Urinary bladder (tissue), 4 donors: ENCODE results near the gene ARHGAP27. TPM values are rescaled to one million over a fixed set of nuclear protein-coding genes. Genes with fewer than 3 reads are reported as not detected.

Experiments
- DNase-seq: peaks from one replicate; pipeline ENCODE4 v3.0.0-alpha.2; 2015; ENCODE audit errors: extremely low spot score
- H3K27ac ChIP-seq: one replicate; pipeline ENCODE4 v1.5.1; 2013; ENCODE audit warnings: low read depth, mild to moderate bottlenecking, moderate library complexity
- H3K36me3 ChIP-seq: one replicate; pipeline ENCODE4 v1.6.1; 2013; ENCODE audit warnings: mild to moderate bottlenecking, moderate library complexity; ENCODE audit not compliant: insufficient read depth
- H3K4me1 ChIP-seq: one replicate; pipeline ENCODE4 v1.6.1; 2013; ENCODE audit warnings: mild to moderate bottlenecking, moderate library complexity; ENCODE audit not compliant: insufficient read depth
- H3K4me3 ChIP-seq: one replicate; pipeline ENCODE4 v1.5.1; 2013; ENCODE audit warnings: low read depth, low read length
- WGBS: extraction: QIAGEN DNeasy Blood & Tissue Kit; methylation state at CpG from one replicate; pipeline ENCODE4 v1.1.7; 2013; 5-methylcytosine and 5-hydroxymethylcytosine counted together
- polyA plus RNA-seq: library from polyadenylated mRNA; stranded (reverse); fragments of 200-250 nt; gene quantifications from one replicate; pipeline ENCODE4 v1.2.3, GENCODE V29; 2013
- total RNA-seq: library from RNA; depleted of rRNA; stranded (reverse); fragments of >200 nt; gene quantifications from one replicate; pipeline ENCODE4 v1.2.3, GENCODE V29; 2014
- donor health status: healthy with polysubstance abuse.
- donor health status: healthy.

Gene ARHGAP27
- total and polyA plus RNA-seq, 2 donors = 12.9 to 21.8 TPM

DNA sequence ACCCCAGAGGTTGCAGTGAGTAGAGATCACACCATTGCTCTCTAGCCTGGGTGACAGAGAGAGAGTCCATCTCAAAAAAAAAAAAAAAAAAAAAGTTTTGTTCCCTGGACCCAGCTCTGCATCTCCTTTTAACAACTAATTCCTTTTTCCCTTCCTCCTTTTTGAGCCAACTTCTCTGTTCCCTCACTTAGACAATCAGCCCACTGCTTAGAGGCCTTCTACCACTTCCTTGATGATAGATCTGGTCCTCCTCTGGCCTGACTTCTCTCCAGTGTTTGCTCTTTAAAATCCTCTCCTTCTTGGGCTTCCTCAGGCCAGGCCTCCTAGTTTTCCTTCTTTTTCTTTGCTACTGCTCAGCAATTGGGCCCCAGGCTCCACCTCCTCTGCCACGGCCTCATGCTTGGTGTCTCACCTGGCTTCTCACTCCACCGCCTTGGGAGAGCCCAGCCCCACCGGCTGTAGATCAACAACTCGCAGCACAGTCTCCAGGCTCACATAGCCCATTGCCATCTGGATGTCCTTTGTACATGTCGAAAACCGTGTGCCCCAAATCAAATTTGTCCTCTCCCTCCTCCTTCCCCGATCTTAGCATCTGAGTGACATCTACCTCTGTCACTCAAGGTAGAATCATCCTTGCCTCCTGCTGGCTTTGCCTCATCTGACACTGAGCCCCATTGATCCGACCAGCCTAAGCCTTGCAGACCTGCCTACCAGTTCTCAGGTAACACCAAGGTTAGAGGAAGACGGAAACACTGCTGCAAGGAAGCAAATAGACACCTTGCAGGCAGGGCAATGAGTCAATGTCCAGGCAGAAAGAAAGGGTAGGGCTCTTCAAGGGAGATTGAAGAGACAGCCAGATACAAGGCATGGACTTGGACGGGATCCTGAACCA, 17.4 kb downstream of the ARHGAP27 start:
- Histone ChIP-seq H3K27ac (no peak overlapping the region), H3K4me1 (no peaks in the 10 kb centered on the region), H3K36me3 (no peaks in the 10 kb centered on the region), H3K4me3 (no peak overlapping the region)
- 77% methylated on average over 10 of the region's 10 CpGs for WGBS
- DNase-seq = no peak

- WGBS = 79% methylated on average over 9 of the region's 9 CpGs
- H3K4me3 ChIP-seq = no peak overlapping the region
- H3K36me3 ChIP-seq = no peaks in the 10 kb centered on the region
- DNase-seq = no peak
- H3K4me1 ChIP-seq = no peaks in the 10 kb centered on the region
- no peak overlapping the region for H3K27ac ChIP-seq
Observed at GRCh38 chr17:45413498-45413923, 19.2 kb downstream of the ARHGAP27 start.

DNA sequence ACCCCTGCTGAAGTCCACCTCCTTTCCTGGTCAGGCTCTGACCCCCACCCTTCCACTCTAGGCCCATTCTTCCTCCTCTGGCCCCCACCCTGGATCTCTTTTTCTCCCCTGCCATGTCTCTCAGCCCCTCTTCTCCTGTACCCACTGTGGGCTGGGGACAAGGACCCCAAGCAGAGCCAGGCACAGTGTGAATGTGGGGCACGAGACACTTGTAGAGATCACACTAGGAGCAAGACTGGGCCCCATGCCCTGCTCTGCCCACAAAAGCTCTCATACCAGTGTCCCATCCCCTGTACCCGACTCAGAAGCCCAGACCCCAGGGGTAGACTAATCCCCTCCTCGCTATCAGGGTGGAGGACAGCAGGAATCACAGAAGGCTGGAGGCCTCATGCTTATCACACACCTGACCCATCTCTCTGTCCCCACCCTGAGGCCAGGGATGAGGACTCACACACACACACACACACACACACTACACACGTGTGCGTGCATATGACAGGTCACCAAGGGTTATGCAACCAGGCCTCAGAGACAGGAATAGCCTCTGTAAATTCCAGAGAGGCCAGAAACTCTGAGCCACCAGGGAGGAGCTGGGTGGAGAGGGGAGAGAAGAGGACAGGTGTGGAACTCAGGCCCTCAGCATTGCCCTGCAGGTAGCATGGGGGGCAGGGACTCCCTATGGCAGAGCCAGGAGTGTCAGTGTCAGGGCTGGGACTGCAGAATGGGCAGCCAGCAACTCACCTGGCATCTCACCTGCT, 21.1 kb downstream of the ARHGAP27 start:
- Histone ChIP-seq H3K4me3 (no peak overlapping the region), H3K4me1 (no peaks in the 10 kb centered on the region), H3K27ac (no peak overlapping the region), H3K36me3 (no peaks in the 10 kb centered on the region)
- WGBS = 88% methylated on average over 5 of the region's 5 CpGs
- DNase-seq = no peak

- whole genome bisulfite sequencing = 70% methylated on average over 24 of the region's 24 CpGs
- Histone ChIP-seq H3K4me1 (no peaks in the 10 kb centered on the region), H3K36me3 (no peaks in the 10 kb centered on the region), H3K27ac (peak overlapping the region; percentile 42), H3K4me3 (peak overlapping the region; percentile 36)
- DNase-seq = no peak
Observed at GRCh38 chr17:45410144-45411091, 22.3 kb downstream of the ARHGAP27 start.

- 70% methylated on average over 5 of the region's 5 CpGs for WGBS
- Histone ChIP-seq H3K36me3 (no peaks in the 10 kb centered on the region), H3K27ac (no peak overlapping the region), H3K4me3 (peak overlapping the region; percentile 36), H3K4me1 (no peaks in the 10 kb centered on the region)
- no peak for DNase-seq
Observed at GRCh38 chr17:45409659-45410076, 23.0 kb downstream of the ARHGAP27 start.

DNA sequence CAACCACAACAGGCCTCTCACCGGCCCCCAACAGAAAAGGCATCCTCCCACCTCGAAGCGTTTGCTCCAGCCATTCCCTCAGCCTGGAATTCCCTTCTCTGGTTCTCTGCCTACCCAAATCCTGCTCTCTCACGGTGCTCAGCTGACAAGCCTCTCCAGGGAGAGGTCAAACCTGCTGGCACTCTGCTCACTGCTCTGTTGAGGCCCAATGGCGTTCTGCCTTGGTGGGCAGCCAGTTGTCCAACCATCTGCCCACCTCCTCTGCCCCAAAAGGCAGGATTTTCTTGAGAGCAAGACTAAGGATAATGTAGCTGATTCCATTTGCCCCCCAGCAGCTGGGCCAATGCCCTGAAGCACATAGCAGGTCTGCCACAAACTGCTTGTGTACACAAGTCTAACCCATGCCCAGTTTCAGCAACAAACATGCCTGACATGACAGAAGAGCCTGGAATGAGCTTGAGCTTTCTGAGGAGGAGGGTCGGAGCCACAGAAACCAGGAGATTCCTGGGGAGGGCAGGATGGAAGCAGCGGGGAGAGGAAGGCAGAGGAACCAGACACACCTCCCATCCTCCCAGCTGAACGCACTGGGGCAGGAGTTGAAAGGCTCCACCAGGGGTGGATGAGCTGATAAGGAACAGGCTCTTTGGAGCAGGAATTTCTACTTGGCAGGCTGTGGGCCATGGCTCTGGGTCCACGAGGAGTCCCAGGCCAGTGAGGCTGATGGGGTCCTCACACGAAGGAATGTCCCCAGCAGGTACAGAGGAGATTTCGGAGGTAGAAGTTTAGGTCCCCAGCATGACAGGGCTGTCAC, 23.9 kb downstream of the ARHGAP27 start:
- Histone ChIP-seq H3K27ac (no peak overlapping the region), H3K36me3 (no peaks in the 10 kb centered on the region), H3K4me3 (no peak overlapping the region), H3K4me1 (no peaks in the 10 kb centered on the region)
- 57% methylated on average over 11 of the region's 11 CpGs for WGBS
- no peak for DNase-seq

DNA sequence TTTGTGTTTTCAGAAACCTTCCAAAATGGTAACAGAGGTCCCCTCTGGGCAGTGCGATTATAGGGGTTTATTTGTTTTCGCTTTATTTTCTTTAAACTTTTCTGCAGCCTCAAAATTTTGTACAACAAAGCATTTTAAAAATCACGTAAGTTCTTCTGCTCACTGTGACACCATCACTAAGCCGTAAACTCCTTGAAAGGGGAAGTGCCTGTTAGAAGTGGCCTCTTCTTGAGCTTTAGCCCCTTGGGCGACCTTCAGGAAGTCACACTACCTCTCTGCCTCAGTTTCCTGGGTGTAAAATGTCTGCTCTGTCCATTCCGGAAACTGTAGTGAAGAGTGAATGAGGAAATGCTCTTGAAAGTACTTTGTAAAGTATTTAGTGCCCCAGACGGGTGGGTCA, 26.6 kb downstream of the ARHGAP27 start:
- no peak for DNase-seq
- Histone ChIP-seq H3K4me3 (no peak overlapping the region), H3K4me1 (no peaks in the 10 kb centered on the region), H3K36me3 (peaks cover 3% of the 10 kb centered on the region), H3K27ac (no peak overlapping the region)
- WGBS = 78% methylated on average over 7 of the region's 7 CpGs

- no peak overlapping the region for H3K4me3 ChIP-seq
- 27% methylated on average over 48 of the region's 48 CpGs for WGBS
- no peaks in the 10 kb centered on the region for H3K4me1 ChIP-seq
- no peak for DNase-seq
- H3K36me3 ChIP-seq = peaks cover 3% of the 10 kb centered on the region
- no peak overlapping the region for H3K27ac ChIP-seq
Observed at GRCh38 chr17:45405250-45406086, 27.2 kb downstream of the ARHGAP27 start.

DNA sequence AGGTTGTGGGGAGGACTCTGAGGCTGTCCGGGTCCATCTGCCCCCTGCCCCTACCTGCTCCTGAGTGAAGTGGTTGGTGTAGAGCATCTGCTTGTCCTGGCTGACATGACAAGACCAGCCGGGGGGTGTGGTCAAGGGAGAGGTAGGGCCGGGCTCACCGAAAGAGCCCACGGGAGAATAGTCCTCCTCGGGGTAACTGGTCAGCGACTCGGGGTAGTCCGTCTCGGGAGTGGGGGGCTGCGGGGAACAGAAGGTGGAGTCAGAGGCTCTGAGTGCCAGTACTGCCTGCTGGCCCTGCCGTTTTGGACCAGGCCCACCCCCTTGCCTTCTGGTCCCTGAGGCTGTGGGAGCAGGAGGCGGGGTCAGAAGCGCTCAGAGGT, 27.8 kb downstream of the ARHGAP27 start:
- H3K4me3 ChIP-seq = no peak overlapping the region
- H3K27ac ChIP-seq = no peak overlapping the region
- peaks cover 3% of the 10 kb centered on the region for H3K36me3 ChIP-seq
- DNase-seq = no peak
- WGBS = 55% methylated on average over 14 of the region's 14 CpGs
- no peaks in the 10 kb centered on the region for H3K4me1 ChIP-seq

DNA sequence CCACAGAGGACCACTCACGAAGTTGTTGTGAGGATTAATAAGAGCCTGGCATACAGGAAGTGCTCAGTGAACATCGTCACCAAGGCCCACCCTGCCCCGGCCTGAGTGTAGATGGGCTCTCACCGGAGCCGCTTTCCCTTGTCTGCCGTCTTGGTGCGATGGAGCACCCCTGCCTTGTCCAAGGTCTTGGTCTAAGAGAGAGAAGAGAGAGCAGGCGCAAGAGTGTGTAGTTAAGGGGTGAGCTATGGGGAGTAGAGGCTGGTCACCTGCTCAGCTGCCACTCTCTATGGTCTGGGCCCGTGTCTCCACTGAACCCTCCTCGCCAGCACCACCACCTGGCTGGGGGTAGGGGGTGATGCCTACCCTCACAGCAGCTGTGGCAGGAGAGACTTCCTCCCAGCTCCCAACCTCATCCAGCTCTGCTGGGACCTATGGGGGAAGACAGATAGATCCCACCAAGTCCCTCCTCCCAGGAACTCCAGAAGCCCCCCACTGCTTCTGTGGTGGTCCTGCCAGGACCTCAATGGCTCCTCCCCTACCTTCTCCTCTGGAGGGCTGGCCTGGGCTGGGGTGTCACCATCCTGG, 28.7 kb downstream of the ARHGAP27 start:
- Histone ChIP-seq H3K4me1 (no peaks in the 10 kb centered on the region), H3K36me3 (peaks cover 3% of the 10 kb centered on the region), H3K4me3 (no peak overlapping the region), H3K27ac (no peak overlapping the region)
- DNase-seq = no peak
- 94% methylated on average over 10 of the region's 10 CpGs for WGBS

- no peaks in the 10 kb centered on the region for H3K4me1 ChIP-seq
- no peak for DNase-seq
- peaks cover 3% of the 10 kb centered on the region for H3K36me3 ChIP-seq
- WGBS = 79% methylated on average over 1 of the region's 1 CpG
- no peak overlapping the region for H3K27ac ChIP-seq
- H3K4me3 ChIP-seq = no peak overlapping the region
Observed at GRCh38 chr17:45402916-45403315, 29.8 kb downstream of the ARHGAP27 start.

DNA sequence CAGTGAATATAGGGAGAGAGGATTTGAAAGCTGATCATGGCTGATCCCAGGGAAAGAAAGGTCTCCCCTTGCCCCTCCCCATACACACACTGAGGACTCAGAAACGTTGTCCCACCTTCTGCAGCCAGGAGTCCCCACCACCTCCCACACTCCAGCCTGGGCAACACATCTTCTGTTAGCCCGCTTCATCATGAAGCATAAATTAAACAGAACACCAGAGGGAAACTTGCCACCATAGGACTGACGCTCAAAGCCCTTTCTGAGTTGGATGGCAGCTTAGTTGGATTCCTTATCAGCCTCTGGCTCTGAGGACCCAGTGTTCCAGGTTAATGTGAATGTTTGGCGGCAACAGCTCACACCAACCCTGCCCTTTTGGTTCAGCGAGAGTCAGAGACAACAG, 33.9 kb downstream of the ARHGAP27 start:
- Histone ChIP-seq H3K27ac (no peak overlapping the region), H3K4me3 (no peak overlapping the region), H3K36me3 (peaks cover 3% of the 10 kb centered on the region), H3K4me1 (no peaks in the 10 kb centered on the region)
- DNase-seq = no peak
- 68% methylated on average over 5 of the region's 5 CpGs for WGBS
